B cell (primary cell): ENCODE measurements around the gene FANCI. TPM values are rescaled to one million over a fixed set of nuclear protein-coding genes. Genes with fewer than 3 reads are reported as not detected.

Experiments
- ATAC-seq: fragments of 200-7000 bp; cut with Tn5 transposase; one replicate; pipeline ENCODE4 v1.10.0; 2021; ENCODE audit warnings: low read depth, mild to moderate bottlenecking, moderate number of reproducible peaks, moderate library complexity
- CTCF ChIA-PET: fragments of 350-600 bp; sonication (Branson Sonifier 250); formaldehyde crosslinking; loops from one replicate; lab custom pipeline; 2021; ENCODE audit warnings: antibody characterized with exemption, inconsistent platforms; lab: Charles Lee
- POLR2A ChIA-PET: fragments of 350-600 bp; sonication (Branson Sonifier 250); formaldehyde crosslinking; loops from one replicate; lab custom pipeline; 2021; ENCODE audit warnings: antibody characterized with exemption; lab: Charles Lee
- DNase-seq: peaks from one replicate; pipeline ENCODE4 v3.0.0; 2013
- H2AFZ ChIP-seq: 2 replicates; pipeline ENCODE4 v1.6.1; 2012; ENCODE audit warnings: mild to moderate bottlenecking, low read depth, low read length; ENCODE audit not compliant: insufficient read depth, poor library complexity, severe bottlenecking
- H3K27ac ChIP-seq, 2 donors: 1 replicate in 1 of 2; 2 replicates in 1 of 2; pipeline ENCODE4 v1.5.1; 2012 to 2013; ENCODE audit warnings: low read length in 2 of 2, mild to moderate bottlenecking in 2 of 2, moderate library complexity in 1 of 2
- H3K27me3 ChIP-seq, 4 experiments: fragments of 200-600 bp in 1 of 4; sonication (generic) in 1 of 4; replicated peaks in 1 of 4; 1 replicate in 2 of 4; 2 replicates in 2 of 4; pipeline versions ENCODE4 v1.6.1 to v1.7.0; 2013 to 2016; ENCODE audit warnings: low read length in 3 of 4, mild to moderate bottlenecking in 2 of 4, mixed read lengths in 1 of 4, moderate library complexity in 1 of 4; ENCODE audit not compliant: insufficient read depth in 4 of 4, control insufficient read depth in 3 of 4; ENCODE audit errors: control extremely low read depth in 1 of 4
- H3K36me3 ChIP-seq, 2 experiments: replicated peaks in 1 of 2; 1 replicate in 1 of 2; 2 replicates in 1 of 2; pipeline versions ENCODE4 v1.6.1 to v1.7.1; 2013; ENCODE audit warnings: low read length in 1 of 2; ENCODE audit not compliant: insufficient read depth in 2 of 2, control insufficient read depth in 1 of 2; ENCODE audit errors: control extremely low read depth in 1 of 2, extremely low read depth in 1 of 2
- H3K4me1 ChIP-seq, 2 donors: fragments of 200-600 bp in 1 of 2; sonication (generic) in 1 of 2; 1 replicate in 1 of 2; 2 replicates in 1 of 2; pipeline versions ENCODE4 v1.5.1 to v1.6.1; 2013 to 2017; ENCODE audit warnings: low read length in 2 of 2; ENCODE audit not compliant: control insufficient read depth in 2 of 2, insufficient read depth in 2 of 2
- H3K4me2 ChIP-seq: replicated peaks from 2 replicates; pipeline ENCODE3; 2012; ENCODE audit warnings: mild to moderate bottlenecking, low read depth, low read length; ENCODE audit not compliant: poor library complexity, severe bottlenecking
- H3K4me3 ChIP-seq, 5 experiments: fragments of 200-600 bp in 1 of 5; sonication (generic) in 1 of 5; 1 replicate in 3 of 5; 2 replicates in 2 of 5; pipeline versions ENCODE4 v1.5.1 to v1.7.0; 2011 to 2016; ENCODE audit warnings: low read length in 4 of 5, mild to moderate bottlenecking in 4 of 5, low read depth in 2 of 5, control low read depth in 1 of 5, moderate library complexity in 1 of 5; ENCODE audit not compliant: insufficient read depth in 1 of 5; ENCODE audit errors: control extremely low read depth in 1 of 5, extremely low read depth in 1 of 5
- H3K79me2 ChIP-seq: fragments of 200-600 bp; sonication (generic); one replicate; pipeline ENCODE4 v1.6.0; 2016; ENCODE audit warnings: low read length; ENCODE audit not compliant: control insufficient read depth, insufficient read depth
- H3K9ac ChIP-seq: fragments of 200-600 bp; sonication (generic); 2 replicates; pipeline ENCODE4 v1.6.1; 2017; ENCODE audit warnings: mild to moderate bottlenecking, low read length, moderate library complexity
- H3K9me3 ChIP-seq, 3 donors: one replicate each; pipeline versions ENCODE4 v1.6.1 to v1.7.1; 2013; ENCODE audit warnings: low read length in 2 of 3; ENCODE audit not compliant: control insufficient read depth in 2 of 3, insufficient read depth in 1 of 3; ENCODE audit errors: control extremely low read depth in 1 of 3
- H4K20me1 ChIP-seq: 2 replicates; pipeline ENCODE4 v1.6.0; 2012; ENCODE audit warnings: mild to moderate bottlenecking, low read length; ENCODE audit not compliant: insufficient read depth, control insufficient read depth, poor library complexity, severe bottlenecking
- H3K27ac Mint-ChIP-seq: one replicate; pipeline ENCODE4 v1.8.0; 2021; ENCODE audit warnings: mixed read lengths
- H3K27me3 Mint-ChIP-seq: one replicate; pipeline ENCODE4 v1.8.0; 2021; ENCODE audit warnings: mixed read lengths
- H3K4me1 Mint-ChIP-seq: one replicate; pipeline ENCODE4 v1.8.0; 2021; ENCODE audit warnings: mixed read lengths
- H3K4me3 Mint-ChIP-seq: one replicate; pipeline ENCODE4 v1.8.0; 2021; ENCODE audit warnings: mixed read lengths
- H3K9me3 Mint-ChIP-seq: one replicate; pipeline ENCODE4 v1.8.0; 2022; ENCODE audit warnings: mixed read lengths; ENCODE audit not compliant: insufficient read depth
- EZH2 ChIP-seq: IDR thresholded peaks from 2 replicates; pipeline ENCODE4 v1.6.1; 2012; ENCODE audit warnings: borderline replicate concordance, low read depth, mild to moderate bottlenecking, moderate library complexity, low read length; ENCODE audit not compliant: insufficient read depth, poor library complexity, severe bottlenecking
- WGBS: methylation state at CpG from one replicate; pipeline ENCODE4 v1.1.5; 2013; ENCODE audit warnings: missing lambda C conversion rate; ENCODE audit not compliant: insufficient coverage; 5-methylcytosine and 5-hydroxymethylcytosine counted together
- intact Hi-C: fragments of 100-400 bp; cut with micrococcal nuclease; formaldehyde crosslinking; loops from one replicate; pipeline ENCODE4 v1.10.0; 2022
- polyA minus RNA-seq: library from RNA; depleted of rRNA, polyadenylated mRNA; stranded (reverse); fragments of >200 nt; gene quantifications from 2 replicates; pipeline ENCODE4 v1.2.3, GENCODE V29; 2012
- polyA plus RNA-seq: library from polyadenylated mRNA; depleted of rRNA; stranded (reverse); fragments of >200 nt; gene quantifications from 2 replicates; pipeline ENCODE4 v1.2.3, GENCODE V29; 2012
- total RNA-seq, 2 donors: library from RNA; stranded (reverse); fragments of 120-200 nt in 1 of 2; gene quantifications; 1 replicate in 1 of 2; 2 replicates in 1 of 2; pipeline versions ENCODE4 v1.2.3 to v1.2.4, GENCODE V29; 2013 to 2022
- TF ChIP-seq, protein P1 (sequence below): fragments of 200-600 bp; IDR thresholded peaks from one replicate; pipeline ENCODE4 v1.8.0; 2022; ENCODE audit warnings: antibody characterized with exemption, mild to moderate bottlenecking

FANCI gene
- total RNA-seq (14.2 and 15.8 TPM in 2 replicates), polyA plus RNA-seq (2.7 TPM in 2 replicates), polyA minus RNA-seq (1.3 and 4.2 TPM in 2 replicates)
- total RNA-seq (2013): 5.9 TPM

DNA sequence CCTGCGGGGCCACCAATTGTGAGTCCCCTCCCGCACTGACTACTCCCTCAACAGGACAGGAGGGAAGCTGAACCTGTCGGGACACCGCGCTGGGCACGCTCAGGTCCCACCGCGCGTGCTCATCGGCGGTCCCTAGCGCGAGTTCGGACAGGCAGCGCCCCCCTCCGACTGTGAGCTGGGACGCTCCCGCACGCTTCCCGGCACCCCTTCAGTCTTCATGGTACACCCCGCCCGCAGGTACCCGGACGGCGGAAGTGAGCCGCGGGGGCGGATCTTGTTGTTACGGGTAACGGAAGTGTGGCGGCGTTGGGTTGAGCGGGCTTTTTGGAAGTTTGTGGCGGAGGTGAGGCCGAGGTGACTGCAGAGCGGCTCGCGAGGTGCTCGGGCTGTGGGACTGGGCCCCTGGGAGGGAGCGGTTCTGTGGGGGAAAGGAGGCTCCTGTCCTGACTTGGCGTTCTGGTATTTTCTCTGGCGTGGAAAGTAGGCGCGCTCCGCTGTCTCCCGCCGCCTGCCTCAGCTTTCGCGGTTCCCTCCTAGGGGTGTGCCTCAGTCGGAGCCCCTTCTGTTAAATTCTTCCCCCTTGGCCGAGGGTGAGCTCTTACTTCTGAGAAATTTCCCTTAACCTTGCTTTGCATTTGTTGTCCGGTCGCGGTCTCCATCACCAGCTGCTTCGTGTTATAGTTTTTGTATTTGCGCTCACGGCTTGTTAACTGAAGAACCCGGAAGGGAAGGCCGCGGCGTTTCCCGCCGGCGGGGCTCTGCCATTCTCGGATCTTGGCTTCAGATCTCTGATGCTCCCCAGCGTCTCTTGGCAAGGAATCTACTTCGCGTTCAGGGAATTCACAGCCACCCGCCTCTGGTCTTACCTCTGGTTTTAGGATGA, at the start of gene FANCI:
Gene FANCI, plus strand, starts transcription at position 289 of the 883 bp plus-strand sequence. CDS start 3,669 bp downstream, outside the sequence.
- intact Hi-C loops: loop anchor here (1.0 to 10.0 kb wide), 4 partner anchors 90 to 779 kb away; partner anchors contain the start of genes ABHD2, MRPL46, MRPS11 and POLG
- peak; percentile 94 for DNase-seq
- H3K9me3 Mint-ChIP-seq: no peaks in the 10 kb centered on the region
- Histone ChIP-seq H3K79me2 (no peaks in the 10 kb centered on the region), H3K4me3 (peak within 1 kb of the TSS; percentile 62 to 92 (median 76)), H3K4me2 (peak within 1 kb of the TSS; percentile 80), H3K4me1 (peaks cover 10 to 17% of the 10 kb centered on the region in 2 donors), H3K27me3 (no peaks in the 10 kb centered on the region), H3K36me3 (peaks cover 0 to 3% of the 10 kb centered on the region in 2 experiments), H3K27ac (peak within 1 kb of the TSS in 1 of 2 donors; percentile 30), H2AFZ (peak within 1 kb of the TSS; percentile 90), H3K9ac (peak within 1 kb of the TSS; percentile 70), H4K20me1 (no peaks in the 10 kb centered on the region), H3K9me3 (no peaks in the 10 kb centered on the region)
- peak; percentile 96 for ATAC-seq
- H3K4me3 Mint-ChIP-seq: peak within 1 kb of the TSS; percentile 97
- POLR2A ChIA-PET: interaction anchor here (0.6 to 0.9 kb wide), 2 partner anchors 91 kb away, joined by 3 to 4 read pairs; partner anchors contain the start of gene POLG
- no peaks in the 10 kb centered on the region for H3K27me3 Mint-ChIP-seq
- TF ChIP-seq, protein P1, sequence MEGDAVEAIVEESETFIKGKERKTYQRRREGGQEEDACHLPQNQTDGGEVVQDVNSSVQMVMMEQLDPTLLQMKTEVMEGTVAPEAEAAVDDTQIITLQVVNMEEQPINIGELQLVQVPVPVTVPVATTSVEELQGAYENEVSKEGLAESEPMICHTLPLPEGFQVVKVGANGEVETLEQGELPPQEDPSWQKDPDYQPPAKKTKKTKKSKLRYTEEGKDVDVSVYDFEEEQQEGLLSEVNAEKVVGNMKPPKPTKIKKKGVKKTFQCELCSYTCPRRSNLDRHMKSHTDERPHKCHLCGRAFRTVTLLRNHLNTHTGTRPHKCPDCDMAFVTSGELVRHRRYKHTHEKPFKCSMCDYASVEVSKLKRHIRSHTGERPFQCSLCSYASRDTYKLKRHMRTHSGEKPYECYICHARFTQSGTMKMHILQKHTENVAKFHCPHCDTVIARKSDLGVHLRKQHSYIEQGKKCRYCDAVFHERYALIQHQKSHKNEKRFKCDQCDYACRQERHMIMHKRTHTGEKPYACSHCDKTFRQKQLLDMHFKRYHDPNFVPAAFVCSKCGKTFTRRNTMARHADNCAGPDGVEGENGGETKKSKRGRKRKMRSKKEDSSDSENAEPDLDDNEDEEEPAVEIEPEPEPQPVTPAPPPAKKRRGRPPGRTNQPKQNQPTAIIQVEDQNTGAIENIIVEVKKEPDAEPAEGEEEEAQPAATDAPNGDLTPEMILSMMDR: peak; percentile 16
- TF ChIP-seq EZH2: no peak
- under 1% methylated on average over 67 of the region's 69 CpGs for WGBS
- peaks cover 31% of the 10 kb centered on the region for H3K4me1 Mint-ChIP-seq
- CTCF ChIA-PET: interaction anchor here (1.2 to 2.6 kb wide), 2 partner anchors 37 to 339 kb away, joined by 3 to 8 read pairs; no protein-coding TSS in a partner anchor
- H3K27ac Mint-ChIP-seq: peak within 1 kb of the TSS; percentile 81
